Upper lobe of left lung (tissue), 4 donors: Measurements from ENCODE around the gene SMAD6.
A peak's percentile ranks its signal among the peaks of the same experiment; 100 is the strongest.

Experiments
- EP300 ChIP-seq, 4 donors: sonication (generic); formaldehyde crosslinking; IDR thresholded peaks; one replicate each; pipeline ENCODE4 v1.5.1; 2017; ENCODE audit warnings: antibody characterized with exemption in 4 of 4, control low read depth in 2 of 4
- POLR2A ChIP-seq, 4 donors: fragments of 450-650 bp; IDR thresholded peaks; one replicate each; pipeline ENCODE4 v1.5.1; 2016 to 2017; ENCODE audit warnings: antibody characterized with exemption in 4 of 4, mild to moderate bottlenecking in 2 of 4
- POLR2AphosphoS5 ChIP-seq, 2 donors: sonication (generic); formaldehyde crosslinking; IDR thresholded peaks; one replicate each; pipeline ENCODE4 v1.5.1; 2017; ENCODE audit warnings: antibody characterized with exemption in 2 of 2
- TF ChIP-seq, protein P1 (sequence below), 6 experiments: fragments of 450-650 bp in 4 of 6; fragments of 200-600 bp in 2 of 6; sonication (generic) in 2 of 6; IDR thresholded peaks; one replicate each; pipeline ENCODE4 v1.5.1; 2016 to 2019; ENCODE audit warnings: antibody characterized with exemption in 6 of 6

DNA sequence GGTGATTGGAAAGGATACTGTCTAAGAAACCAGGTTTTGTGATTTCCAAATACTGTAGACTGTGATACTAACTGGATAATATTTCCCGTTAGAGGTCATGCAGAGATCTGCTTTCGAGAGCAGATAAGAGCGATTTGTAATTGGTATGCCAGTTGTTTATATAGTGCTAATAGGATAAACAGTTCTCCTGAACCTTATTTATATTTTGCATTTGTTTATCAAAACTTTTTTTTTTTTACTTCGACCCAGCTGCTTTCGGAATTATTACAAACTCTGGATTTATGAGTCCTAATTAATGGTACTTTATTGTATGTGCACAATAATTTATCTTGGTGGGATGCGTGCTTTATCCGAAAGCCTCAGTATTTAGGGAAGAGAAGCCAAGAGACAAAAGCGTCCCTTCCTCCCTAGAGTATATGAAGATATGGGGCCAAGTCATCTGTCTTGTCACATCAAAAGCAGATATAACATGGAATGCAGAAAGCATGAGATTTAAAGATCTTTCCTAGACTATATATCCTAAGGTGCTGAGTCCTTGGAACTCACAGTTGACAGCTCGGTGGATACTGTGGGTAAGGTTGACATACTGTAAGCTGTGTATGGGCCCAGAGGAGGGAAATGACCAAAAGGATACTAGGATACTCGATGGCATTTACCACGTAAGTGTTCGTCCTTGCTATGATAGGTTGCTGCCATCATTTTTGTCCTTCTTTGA lies 62.2 kb downstream of the SMAD6 start:
- TF ChIP-seq, protein P1, sequence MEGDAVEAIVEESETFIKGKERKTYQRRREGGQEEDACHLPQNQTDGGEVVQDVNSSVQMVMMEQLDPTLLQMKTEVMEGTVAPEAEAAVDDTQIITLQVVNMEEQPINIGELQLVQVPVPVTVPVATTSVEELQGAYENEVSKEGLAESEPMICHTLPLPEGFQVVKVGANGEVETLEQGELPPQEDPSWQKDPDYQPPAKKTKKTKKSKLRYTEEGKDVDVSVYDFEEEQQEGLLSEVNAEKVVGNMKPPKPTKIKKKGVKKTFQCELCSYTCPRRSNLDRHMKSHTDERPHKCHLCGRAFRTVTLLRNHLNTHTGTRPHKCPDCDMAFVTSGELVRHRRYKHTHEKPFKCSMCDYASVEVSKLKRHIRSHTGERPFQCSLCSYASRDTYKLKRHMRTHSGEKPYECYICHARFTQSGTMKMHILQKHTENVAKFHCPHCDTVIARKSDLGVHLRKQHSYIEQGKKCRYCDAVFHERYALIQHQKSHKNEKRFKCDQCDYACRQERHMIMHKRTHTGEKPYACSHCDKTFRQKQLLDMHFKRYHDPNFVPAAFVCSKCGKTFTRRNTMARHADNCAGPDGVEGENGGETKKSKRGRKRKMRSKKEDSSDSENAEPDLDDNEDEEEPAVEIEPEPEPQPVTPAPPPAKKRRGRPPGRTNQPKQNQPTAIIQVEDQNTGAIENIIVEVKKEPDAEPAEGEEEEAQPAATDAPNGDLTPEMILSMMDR (IDR thresholded peaks at IDR 0.05) = no peak
- no peak for TF ChIP-seq POLR2AphosphoS5 (IDR thresholded peaks at IDR 0.05)
- TF ChIP-seq POLR2A (IDR thresholded peaks at IDR 0.05) = no peak
- peak in 1 of 4 donors; percentile 21 for TF ChIP-seq EP300 (IDR thresholded peaks at IDR 0.05)
